Right atrium auricular region (tissue), 2 donors: ENCODE data around the gene SLC25A12. TPM values are rescaled to one million over a fixed set of nuclear protein-coding genes. Genes with fewer than 3 reads are reported as not detected.

ENCODE experiments used
- DNase-seq: peaks from one replicate; pipeline ENCODE4 v3.0.0-alpha.2; 2019; ENCODE audit warnings: low spot score
- H3K27ac ChIP-seq, 2 donors: fragments of 200-600 bp; sonication (generic); 1 replicate in 1 of 2; 2 replicates in 1 of 2; pipeline ENCODE4 v1.5.1; 2016 to 2019
- H3K27me3 ChIP-seq, 2 donors: fragments of 200-600 bp; sonication (generic); one replicate each; pipeline versions ENCODE4 v1.5.1 to v1.6.0; 2017 to 2019
- H3K36me3 ChIP-seq: fragments of 200-600 bp; sonication (generic); one replicate; pipeline ENCODE4 v1.5.1; 2016
- H3K4me1 ChIP-seq, 2 donors: fragments of 200-600 bp; sonication (generic); one replicate each; pipeline versions ENCODE4 v1.5.1 to v1.6.0; 2017 to 2019
- H3K4me3 ChIP-seq, 2 donors: fragments of 200-600 bp; sonication (generic); 1 replicate in 1 of 2; 2 replicates in 1 of 2; pipeline ENCODE4 v1.5.1; 2017 to 2019; ENCODE audit warnings: mild to moderate bottlenecking in 1 of 2, moderate library complexity in 1 of 2
- H3K9me3 ChIP-seq, 2 donors: fragments of 200-600 bp; sonication (generic); one replicate each; pipeline ENCODE4 v1.5.1; 2019
- CTCF ChIP-seq, 2 donors: fragments of 200-600 bp; sonication (generic); IDR thresholded peaks; one replicate each; pipeline ENCODE4 v1.5.1; 2019; ENCODE audit warnings: antibody characterized with exemption in 2 of 2
- total RNA-seq, 2 donors: library from RNA; depleted of rRNA; stranded (reverse); fragments of >200 nt; gene quantifications; one replicate each; pipeline ENCODE4 v1.1.0, GENCODE V29; 2016

SLC25A12 gene
- total RNA-seq, 2 donors from 2014 or later = 75.0 to 106 TPM

DNA sequence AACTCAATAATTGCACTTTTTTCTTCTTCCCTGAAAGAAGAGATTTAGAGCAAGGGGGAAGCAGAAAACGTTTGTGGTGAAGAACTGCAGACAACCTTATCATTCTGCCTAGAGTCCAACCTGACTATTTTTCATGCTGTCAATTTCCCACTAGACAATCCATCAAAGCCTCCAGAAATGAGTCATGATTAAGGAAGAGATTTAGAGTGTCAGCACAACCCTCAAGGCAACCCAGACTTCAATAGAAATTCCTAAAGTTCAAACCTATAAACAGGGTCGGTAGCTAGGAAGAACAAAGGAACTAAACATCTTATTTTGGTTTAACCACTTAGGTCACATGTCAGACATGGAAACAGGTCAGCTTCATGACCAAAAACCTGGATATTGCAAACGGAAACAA, 86.9 kb downstream of the SLC25A12 start:
- Histone ChIP-seq H3K27ac (no peak overlapping the region), H3K4me1 (no peaks in the 10 kb centered on the region), H3K4me3 (no peak overlapping the region), H3K27me3 (no peaks in the 10 kb centered on the region), H3K36me3 (peaks cover 43% of the 10 kb centered on the region), H3K9me3 (no peaks in the 10 kb centered on the region)
- DNase-seq = no peak
- TF ChIP-seq CTCF (IDR thresholded peaks at IDR 0.05) = no peak

GRCh38 chr2:171804456-171804855, 89.6 kb downstream of the SLC25A12 start:
- no peaks in the 10 kb centered on the region for H3K27me3 ChIP-seq
- no peaks in the 10 kb centered on the region for H3K4me1 ChIP-seq
- DNase-seq = no peak
- no peaks in the 10 kb centered on the region for H3K9me3 ChIP-seq
- peaks cover 33% of the 10 kb centered on the region for H3K36me3 ChIP-seq
- H3K4me3 ChIP-seq = no peak overlapping the region
- no peak overlapping the region for H3K27ac ChIP-seq
- no peak for TF ChIP-seq CTCF (IDR thresholded peaks at IDR 0.05)

- no peaks in the 10 kb centered on the region for H3K27me3 ChIP-seq
- no peak overlapping the region for H3K27ac ChIP-seq
- H3K4me3 ChIP-seq = no peak overlapping the region
- peaks cover 26% of the 10 kb centered on the region for H3K36me3 ChIP-seq
- DNase-seq = no peak
- TF ChIP-seq CTCF (IDR thresholded peaks at IDR 0.05) = no peak
- H3K4me1 ChIP-seq = no peaks in the 10 kb centered on the region
- no peaks in the 10 kb centered on the region for H3K9me3 ChIP-seq
Observed at GRCh38 chr2:171803757-171804156, 90.3 kb downstream of the SLC25A12 start.

GRCh38 chr2:171800639-171801038, 93.4 kb downstream of the SLC25A12 start:
- Histone ChIP-seq H3K4me1 (no peaks in the 10 kb centered on the region), H3K27ac (no peak overlapping the region), H3K4me3 (no peak overlapping the region), H3K27me3 (no peaks in the 10 kb centered on the region), H3K36me3 (peaks cover 13% of the 10 kb centered on the region), H3K9me3 (no peaks in the 10 kb centered on the region)
- DNase-seq = no peak
- no peak for TF ChIP-seq CTCF (IDR thresholded peaks at IDR 0.05)

- no peaks in the 10 kb centered on the region for H3K27me3 ChIP-seq
- no peak for DNase-seq
- H3K36me3 ChIP-seq = peaks cover 2% of the 10 kb centered on the region
- H3K4me1 ChIP-seq = peaks cover 0 to 5% of the 10 kb centered on the region in 2 donors
- no peak overlapping the region for H3K27ac ChIP-seq
- no peak overlapping the region for H3K4me3 ChIP-seq
- H3K9me3 ChIP-seq = no peaks in the 10 kb centered on the region
- no peak for TF ChIP-seq CTCF (IDR thresholded peaks at IDR 0.05)
Observed at GRCh38 chr2:171798156-171798820, 95.8 kb downstream of the SLC25A12 start.

DNA sequence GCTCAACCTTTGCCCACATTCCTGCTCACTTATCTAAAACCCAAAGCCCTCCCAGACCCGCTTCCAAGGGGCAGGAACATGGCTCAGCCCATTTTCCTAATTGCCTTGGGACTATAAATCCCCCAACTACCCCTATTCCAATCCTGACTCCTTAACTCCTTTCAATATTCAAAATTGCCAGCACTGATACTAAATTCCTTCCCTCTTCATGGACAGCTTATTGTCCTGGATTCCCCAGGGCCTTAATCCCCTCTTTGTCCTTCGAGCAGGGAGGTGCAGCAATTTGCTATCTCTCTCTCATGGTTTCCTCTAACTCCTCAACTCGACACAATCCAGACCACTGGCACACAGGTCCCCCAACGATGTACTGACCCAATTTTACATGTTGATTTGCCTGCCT, 99.1 kb downstream of the SLC25A12 start:
- H3K27ac ChIP-seq = no peak overlapping the region
- no peaks in the 10 kb centered on the region for H3K9me3 ChIP-seq
- DNase-seq = no peak
- H3K36me3 ChIP-seq = peaks cover 34% of the 10 kb centered on the region
- no peak overlapping the region for H3K4me3 ChIP-seq
- TF ChIP-seq CTCF (IDR thresholded peaks at IDR 0.05) = no peak
- no peaks in the 10 kb centered on the region for H3K27me3 ChIP-seq
- H3K4me1 ChIP-seq = peaks cover 0 to 5% of the 10 kb centered on the region in 2 donors
